Activated naive CD4-positive, alpha-beta T cell treated with anti-CD3 and anti-CD28 coated beads, Interleukin-2, amount 10 ng/mL, durations not matched to agents 7 days and 5 days (primary cell): ENCODE measurements around the gene PSMG1.
"Not testable (repeated sequence)": the region's sequence is repeated elsewhere in the genome, so short reads cannot be mapped to it uniquely, and the experiment has no call there.

Experiments used
- CTCF ChIA-PET: fragments of 350-600 bp; sonication (Branson Sonifier 250); formaldehyde crosslinking; loops from one replicate; lab custom pipeline; 2021; ENCODE audit warnings: antibody characterized with exemption; lab: Charles Lee
- DNase-seq: peaks from one replicate; pipeline ENCODE4 v3.0.0-alpha.2; 2020
- H3K27ac Mint-ChIP-seq: one replicate; pipeline ENCODE4 v1.8.0; 2021; ENCODE audit warnings: mild to moderate bottlenecking, moderate library complexity, mixed read lengths
- H3K27me3 Mint-ChIP-seq: one replicate; pipeline ENCODE4 v1.8.0; 2021; ENCODE audit warnings: mild to moderate bottlenecking, mixed read lengths
- H3K36me3 Mint-ChIP-seq: one replicate; pipeline ENCODE4 v1.8.0; 2021; ENCODE audit warnings: mixed read lengths
- H3K4me1 Mint-ChIP-seq: one replicate; pipeline ENCODE4 v1.8.0; 2021; ENCODE audit warnings: mixed read lengths
- H3K4me3 Mint-ChIP-seq: one replicate; pipeline ENCODE4 v1.8.0; 2021; ENCODE audit warnings: mild to moderate bottlenecking, moderate library complexity, mixed read lengths
- H3K9me3 Mint-ChIP-seq: one replicate; pipeline ENCODE4 v1.8.0; 2021; ENCODE audit warnings: mixed read lengths

The PSMG1 gene

DNA sequence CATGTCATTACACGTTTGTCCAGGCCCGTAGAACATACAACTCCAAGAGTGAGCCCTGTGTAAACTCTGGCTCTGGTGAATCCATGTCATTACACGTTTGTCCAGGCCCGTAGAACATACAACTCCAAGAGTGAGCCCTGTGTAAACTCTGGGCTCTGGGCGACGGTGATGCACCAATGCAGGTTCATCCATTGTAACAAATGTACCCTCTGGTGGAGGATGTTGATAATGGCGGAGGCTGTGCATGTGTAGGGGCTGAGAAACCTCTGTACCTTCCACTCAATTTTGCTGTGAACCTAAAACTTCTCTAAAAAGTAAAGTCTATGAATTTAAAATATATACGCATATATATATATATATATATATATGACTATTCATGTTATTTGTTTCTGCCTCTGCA, 47.1 kb downstream of the PSMG1 start:
- CTCF ChIA-PET = interaction anchor here (0.5 to 1.5 kb wide), 2 partner anchors 468 to 474 kb away, joined by 3 to 4 read pairs; no protein-coding TSS in a partner anchor

GRCh38 chr21:39134288-39134810, 48.9 kb downstream of the PSMG1 start:
- no peak for DNase-seq
- Mint-ChIP-seq H3K27ac (no peak overlapping the region), H3K4me3 (no peak overlapping the region), H3K27me3 (peaks cover 7% of the 10 kb centered on the region), H3K4me1 (no peaks in the 10 kb centered on the region), H3K36me3 (no peaks in the 10 kb centered on the region), H3K9me3 (no peaks in the 10 kb centered on the region)
- CTCF ChIA-PET = no interaction called here

More for the DNA sequence above, 47.1 kb downstream of the PSMG1 start:
- not testable (repeated sequence) for H3K4me3 Mint-ChIP-seq, H3K9me3 Mint-ChIP-seq, H3K36me3 Mint-ChIP-seq, H3K27ac Mint-ChIP-seq, H3K27me3 Mint-ChIP-seq, DNase-seq, H3K4me1 Mint-ChIP-seq

GRCh38 chr21:39132248-39132647, 51.0 kb downstream of the PSMG1 start:
- Mint-ChIP-seq H3K36me3 (no peaks in the 10 kb centered on the region), H3K27ac (no peak overlapping the region), H3K9me3 (no peaks in the 10 kb centered on the region), H3K27me3 (peaks cover 7% of the 10 kb centered on the region), H3K4me3 (no peak overlapping the region), H3K4me1 (no peaks in the 10 kb centered on the region)
- DNase-seq = no peak
- CTCF ChIA-PET = interaction anchor here (0.5 to 1.5 kb wide), 2 partner anchors 42 to 627 kb away, joined by 3 to 5 read pairs; no protein-coding TSS in a partner anchor

DNA sequence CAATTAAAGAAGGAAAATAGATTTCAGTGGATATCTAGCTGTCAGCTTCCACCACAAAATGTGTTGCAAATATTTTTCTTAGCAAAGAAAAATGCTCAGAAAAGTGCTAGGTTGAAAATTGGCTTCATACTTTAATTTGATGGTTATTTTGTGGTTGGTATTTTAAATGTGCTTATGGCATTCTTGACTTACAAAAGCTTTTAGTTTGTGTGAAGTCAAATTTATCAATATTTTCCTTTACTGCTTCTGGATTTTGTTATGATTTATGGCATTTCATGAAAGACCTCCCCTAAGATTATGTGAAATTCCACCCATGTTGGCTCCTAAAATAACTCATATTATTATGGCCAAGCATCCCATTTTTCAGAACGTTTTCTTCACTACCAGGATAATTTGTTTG, 51.5 kb downstream of the PSMG1 start:
- H3K4me1 Mint-ChIP-seq = no peaks in the 10 kb centered on the region
- CTCF ChIA-PET = interaction anchor here (0.5 to 1.5 kb wide), 2 partner anchors 41 to 626 kb away, joined by 3 to 5 read pairs; no protein-coding TSS in a partner anchor
- H3K36me3 Mint-ChIP-seq = no peaks in the 10 kb centered on the region
- no peak overlapping the region for H3K4me3 Mint-ChIP-seq
- H3K27ac Mint-ChIP-seq = no peak overlapping the region
- DNase-seq = no peak
- no peaks in the 10 kb centered on the region for H3K9me3 Mint-ChIP-seq
- H3K27me3 Mint-ChIP-seq = peaks cover 7% of the 10 kb centered on the region

- no peak overlapping the region for H3K27ac Mint-ChIP-seq
- DNase-seq = no peak
- no peaks in the 10 kb centered on the region for H3K9me3 Mint-ChIP-seq
- H3K27me3 Mint-ChIP-seq = peaks cover 7% of the 10 kb centered on the region
- H3K36me3 Mint-ChIP-seq = no peaks in the 10 kb centered on the region
- H3K4me3 Mint-ChIP-seq = no peak overlapping the region
- no peaks in the 10 kb centered on the region for H3K4me1 Mint-ChIP-seq
- CTCF ChIA-PET = interaction anchor here (1.4 to 2.1 kb wide), 2 partner anchors 393 to 459 kb away, joined by 5 to 10 read pairs; no protein-coding TSS in a partner anchor
Observed at GRCh38 chr21:39127506-39127905, 55.7 kb downstream of the PSMG1 start.

GRCh38 chr21:39126486-39126806, 56.8 kb downstream of the PSMG1 start:
- peaks cover 10% of the 10 kb centered on the region for H3K27me3 Mint-ChIP-seq
- CTCF ChIA-PET = interaction anchor here (0.8 to 2.1 kb wide), 7 partner anchors 12 to 458 kb away, joined by 3 to 10 read pairs (median 4); no protein-coding TSS in a partner anchor
- H3K36me3 Mint-ChIP-seq = no peaks in the 10 kb centered on the region
- no peak overlapping the region for H3K27ac Mint-ChIP-seq
- H3K4me1 Mint-ChIP-seq = peaks cover 6% of the 10 kb centered on the region
- DNase-seq = no peak
- no peak overlapping the region for H3K4me3 Mint-ChIP-seq
- H3K9me3 Mint-ChIP-seq = no peaks in the 10 kb centered on the region

DNA sequence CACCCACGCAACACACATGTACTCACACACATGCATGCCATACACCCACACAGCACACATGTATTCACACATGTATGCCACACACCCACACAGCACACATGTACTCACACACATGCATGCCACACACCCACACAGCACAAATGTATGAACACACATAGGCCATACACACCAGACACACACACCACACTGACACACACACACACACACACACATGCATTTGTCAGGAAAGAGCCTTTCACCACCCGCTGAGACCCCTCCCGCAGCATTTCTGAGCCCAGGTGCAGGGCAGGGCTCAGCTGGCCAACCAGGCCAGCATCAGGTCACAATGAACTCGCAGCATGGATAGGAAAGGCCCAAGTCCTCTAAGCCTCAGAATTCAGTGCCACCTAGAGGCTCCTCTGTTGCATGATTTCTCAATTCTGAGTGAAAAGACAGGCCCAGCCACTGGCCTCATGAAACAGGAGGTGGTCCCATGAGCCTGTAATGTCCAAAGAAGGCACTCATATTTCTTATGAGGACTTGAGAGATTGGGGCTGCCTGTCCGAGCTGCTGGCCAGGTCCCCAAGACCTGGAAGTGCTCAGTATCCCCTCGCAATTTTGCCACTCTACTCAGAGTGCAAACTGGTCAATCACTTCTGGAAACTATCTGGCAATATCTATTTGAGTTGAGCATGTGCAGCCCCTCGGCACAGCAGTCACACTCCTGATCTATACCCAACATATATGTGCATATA, 57.3 kb downstream of the PSMG1 start:
- Mint-ChIP-seq H3K9me3 (no peaks in the 10 kb centered on the region), H3K27ac (no peak overlapping the region), H3K4me1 (peaks cover 6% of the 10 kb centered on the region), H3K36me3 (no peaks in the 10 kb centered on the region), H3K27me3 (peaks cover 6% of the 10 kb centered on the region), H3K4me3 (no peak overlapping the region)
- no peak for DNase-seq
- CTCF ChIA-PET = interaction anchor here (1.0 to 2.1 kb wide), 6 partner anchors 12 to 457 kb away, joined by 3 to 10 read pairs (median 4); no protein-coding TSS in a partner anchor
